GM10266 (cell line): ENCODE data around the gene KLF12.

ENCODE experiments used
- DNase-seq: peaks from one replicate; pipeline ENCODE4 v3.0.0; 2012; ENCODE audit errors: extremely low spot score
- CTCF ChIP-seq: IDR thresholded peaks from 2 replicates; pipeline ENCODE4 v1.5.1; 2012; ENCODE audit warnings: mild to moderate bottlenecking, low read depth; ENCODE audit not compliant: control insufficient read depth, insufficient read depth; ENCODE audit errors: missing control alignments

Gene KLF12

GRCh38 chr13:74135326-74136083 lies 1.3 kb upstream of the KLF12 start:
- peak; percentile 81 for DNase-seq
- TF ChIP-seq CTCF: no peak

GRCh38 chr13:74134777-74135325 lies 647 bp upstream of the KLF12 start:
- peak; percentile 65 for DNase-seq
- no peak for TF ChIP-seq CTCF

- DNase-seq: peak; percentile 85
- no peak for TF ChIP-seq CTCF
These were observed 475 bp downstream of the KLF12 start for GRCh38 chr13:74133657-74134201.

GRCh38 chr13:74132776-74133656 lies 1.2 kb downstream of the KLF12 start:
- DNase-seq: peak; percentile 20
- TF ChIP-seq CTCF: no peak

GRCh38 chr13:74132152-74132775 lies 1.9 kb downstream of the KLF12 start:
- TF ChIP-seq CTCF: no peak
- DNase-seq: no peak

GRCh38 chr13:74131227-74131626 lies 3.0 kb downstream of the KLF12 start:
- no peak for DNase-seq
- TF ChIP-seq CTCF: no peak
